AG04450 (cell line): Measurements from ENCODE around the gene CD48. TPM values are rescaled to one million over a fixed set of nuclear protein-coding genes. Genes with fewer than 3 reads are reported as not detected.

Source experiments
- CTCF ChIA-PET: fragments of 300-600, 350-600 bp; formaldehyde crosslinking; extraction: SDS; loops from one replicate; lab custom pipeline; 2022; ENCODE audit warnings: antibody characterized with exemption, inconsistent platforms; lab: Charles Lee
- POLR2A ChIA-PET: fragments of 350-600 bp; formaldehyde crosslinking; extraction: SDS; loops from one replicate; lab custom pipeline; 2021; ENCODE audit warnings: antibody characterized with exemption, inconsistent platforms; lab: Yijun Ruan, JAX
- DNase-seq: peaks from one replicate; pipeline ENCODE4 v3.0.0-alpha.2; 2011; ENCODE audit warnings: low read depth, low spot score
- H3K27ac ChIP-seq: one replicate; pipeline ENCODE4 v1.5.1; 2012; ENCODE audit warnings: low read depth, low read length, control low read depth
- H3K27me3 ChIP-seq: one replicate; pipeline ENCODE4 v1.6.0; 2012; ENCODE audit warnings: low read length; ENCODE audit not compliant: control insufficient read depth, insufficient read depth
- H3K4me3 ChIP-seq: 2 replicates; pipeline ENCODE4 v1.5.1; 2011; ENCODE audit warnings: mild to moderate bottlenecking, low read depth, low read length, control low read depth
- H3K9me3 ChIP-seq: 2 replicates; pipeline ENCODE4 v1.5.1; 2012; ENCODE audit warnings: low read length; ENCODE audit not compliant: control insufficient read depth, insufficient read depth
- polyA plus RNA-seq: library from polyadenylated mRNA; depleted of rRNA; stranded (reverse); fragments of >200 nt; gene quantifications from 2 replicates; pipeline ENCODE4 v1.2.3, GENCODE V29; 2011
- TF ChIP-seq, protein P1 (sequence below): IDR thresholded peaks from 2 replicates; pipeline ENCODE4 v1.5.1; 2011; ENCODE audit warnings: low read depth, low read length, control low read depth, inconsistent platforms

CD48 gene
- polyA plus RNA-seq, 1 experiment: not detected

DNA sequence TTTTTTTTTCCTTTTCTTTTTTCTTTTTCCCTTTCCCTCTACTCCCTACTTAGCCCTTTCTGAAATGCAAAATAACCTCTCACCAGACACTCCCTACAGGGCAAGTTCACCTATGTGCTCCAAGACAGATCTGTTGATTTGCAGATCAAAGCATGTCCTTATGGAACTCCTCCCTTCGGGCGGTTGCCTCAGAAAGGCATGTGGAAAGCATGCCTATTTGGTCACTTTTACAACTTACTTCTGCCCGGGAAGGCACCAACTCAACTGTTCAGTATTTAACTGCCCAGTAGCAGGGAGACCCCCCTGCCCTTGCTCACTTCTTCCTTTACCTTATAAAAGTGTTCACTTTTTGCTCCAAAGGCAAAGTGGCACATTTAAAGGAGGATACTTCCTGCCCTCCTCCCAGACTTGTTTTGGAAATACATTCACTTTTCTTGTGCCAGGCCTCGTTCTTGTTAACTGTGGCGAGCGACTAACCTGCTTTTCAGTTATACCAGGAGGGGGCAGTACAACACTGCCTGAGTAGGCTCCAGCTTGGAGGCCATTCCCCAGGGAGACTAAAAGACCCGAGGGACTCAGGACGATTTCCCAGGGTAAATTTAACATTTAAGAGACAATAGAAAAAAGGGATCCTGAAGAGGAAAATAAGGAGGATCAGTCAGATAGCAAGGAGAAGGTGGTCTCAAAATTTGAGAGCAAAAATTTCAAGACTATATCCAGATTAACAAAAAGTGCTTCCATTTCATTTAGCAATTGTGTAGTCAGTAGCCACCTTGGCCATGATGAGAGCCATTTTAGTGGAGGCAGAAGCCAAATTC is 15.1 kb upstream of the CD48 start:
- H3K9me3 ChIP-seq: no peaks in the 10 kb centered on the region
- H3K27ac ChIP-seq: no peak overlapping the region
- TF ChIP-seq, protein P1, sequence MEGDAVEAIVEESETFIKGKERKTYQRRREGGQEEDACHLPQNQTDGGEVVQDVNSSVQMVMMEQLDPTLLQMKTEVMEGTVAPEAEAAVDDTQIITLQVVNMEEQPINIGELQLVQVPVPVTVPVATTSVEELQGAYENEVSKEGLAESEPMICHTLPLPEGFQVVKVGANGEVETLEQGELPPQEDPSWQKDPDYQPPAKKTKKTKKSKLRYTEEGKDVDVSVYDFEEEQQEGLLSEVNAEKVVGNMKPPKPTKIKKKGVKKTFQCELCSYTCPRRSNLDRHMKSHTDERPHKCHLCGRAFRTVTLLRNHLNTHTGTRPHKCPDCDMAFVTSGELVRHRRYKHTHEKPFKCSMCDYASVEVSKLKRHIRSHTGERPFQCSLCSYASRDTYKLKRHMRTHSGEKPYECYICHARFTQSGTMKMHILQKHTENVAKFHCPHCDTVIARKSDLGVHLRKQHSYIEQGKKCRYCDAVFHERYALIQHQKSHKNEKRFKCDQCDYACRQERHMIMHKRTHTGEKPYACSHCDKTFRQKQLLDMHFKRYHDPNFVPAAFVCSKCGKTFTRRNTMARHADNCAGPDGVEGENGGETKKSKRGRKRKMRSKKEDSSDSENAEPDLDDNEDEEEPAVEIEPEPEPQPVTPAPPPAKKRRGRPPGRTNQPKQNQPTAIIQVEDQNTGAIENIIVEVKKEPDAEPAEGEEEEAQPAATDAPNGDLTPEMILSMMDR: peak; percentile 64
- ChIA-PET POLR2A (no interaction called here), CTCF (interaction anchor here (0.6 to 3.2 kb wide), 7 partner anchors 41 to 265 kb away, joined by 3 to 15 read pairs (median 4); partner anchors contain the start of gene ITLN2)
- no peaks in the 10 kb centered on the region for H3K27me3 ChIP-seq
- H3K4me3 ChIP-seq: no peak overlapping the region
- DNase-seq: peak; percentile 15

DNA sequence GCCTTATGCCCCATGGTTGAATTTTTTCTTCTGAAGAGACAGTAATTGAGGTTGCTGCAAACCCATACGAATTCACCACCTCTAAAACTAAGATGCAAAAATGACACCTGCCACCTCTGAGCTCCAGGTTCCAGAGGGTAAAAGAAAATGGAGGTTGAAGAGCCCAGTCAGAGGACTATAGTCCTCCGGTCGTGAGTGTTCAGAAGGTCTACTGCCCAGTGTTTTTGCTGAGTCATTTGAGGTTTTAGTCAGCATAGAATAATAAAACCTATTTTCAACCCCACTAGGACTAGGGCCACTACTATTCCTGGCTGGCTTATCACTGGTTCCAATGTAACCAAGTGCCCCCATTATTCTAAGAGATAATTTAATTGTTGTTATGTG is 14.5 kb upstream of the CD48 start:
- TF ChIP-seq, protein P1: no peak
- POLR2A ChIA-PET: no interaction called here
- Histone ChIP-seq H3K27ac (no peak overlapping the region), H3K27me3 (no peaks in the 10 kb centered on the region), H3K9me3 (no peaks in the 10 kb centered on the region), H3K4me3 (no peak overlapping the region)
- DNase-seq: no peak
- CTCF ChIA-PET: interaction anchor here (3.2 kb wide), 1 partner anchor 226 kb away, joined by 15 read pairs; no protein-coding TSS in a partner anchor

DNA sequence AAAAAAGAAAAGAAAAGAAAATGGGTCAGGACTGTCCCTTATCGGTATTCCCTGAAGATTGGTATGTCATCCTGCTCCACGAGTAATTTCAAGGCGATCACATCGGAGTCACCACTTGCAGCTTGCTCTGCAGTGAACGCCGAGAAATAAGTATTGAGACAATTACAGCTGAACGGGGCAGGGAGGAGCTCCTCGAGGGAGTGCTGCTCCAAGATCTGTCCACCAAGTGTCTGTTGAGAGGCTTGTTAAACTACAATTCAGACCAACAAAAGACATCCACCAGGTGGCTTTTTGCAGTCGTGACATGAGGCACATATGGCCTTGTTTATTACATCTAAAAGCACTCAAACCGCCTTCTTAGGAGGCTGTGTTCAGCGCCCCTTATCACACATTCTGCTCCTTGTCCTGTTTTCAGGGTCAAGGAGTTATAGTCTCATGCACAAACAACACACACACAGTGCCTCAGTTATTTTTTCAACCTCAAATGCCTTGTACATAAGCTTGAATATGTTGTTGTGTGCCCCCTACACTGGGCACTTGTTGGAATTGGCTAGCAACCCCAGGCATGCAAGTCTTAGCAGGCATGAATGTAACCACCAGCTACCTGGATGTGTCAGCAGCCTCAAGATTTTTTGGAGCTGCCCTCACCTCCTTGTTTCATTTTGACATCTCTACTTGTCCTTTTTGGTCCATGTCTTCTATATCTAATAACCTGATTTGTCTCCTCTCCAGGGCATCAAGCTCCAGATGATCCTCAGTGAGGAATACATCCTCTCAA is 13.0 kb upstream of the CD48 start:
- CTCF ChIA-PET: interaction anchor here (1.8 kb wide), 1 partner anchor 106 kb away, joined by 5 read pairs; no protein-coding TSS in a partner anchor
- H3K27me3 ChIP-seq: no peaks in the 10 kb centered on the region
- TF ChIP-seq, protein P1: no peak
- DNase-seq: no peak
- H3K27ac ChIP-seq: no peak overlapping the region
- no peak overlapping the region for H3K4me3 ChIP-seq
- H3K9me3 ChIP-seq: no peaks in the 10 kb centered on the region
- POLR2A ChIA-PET: no interaction called here

DNA sequence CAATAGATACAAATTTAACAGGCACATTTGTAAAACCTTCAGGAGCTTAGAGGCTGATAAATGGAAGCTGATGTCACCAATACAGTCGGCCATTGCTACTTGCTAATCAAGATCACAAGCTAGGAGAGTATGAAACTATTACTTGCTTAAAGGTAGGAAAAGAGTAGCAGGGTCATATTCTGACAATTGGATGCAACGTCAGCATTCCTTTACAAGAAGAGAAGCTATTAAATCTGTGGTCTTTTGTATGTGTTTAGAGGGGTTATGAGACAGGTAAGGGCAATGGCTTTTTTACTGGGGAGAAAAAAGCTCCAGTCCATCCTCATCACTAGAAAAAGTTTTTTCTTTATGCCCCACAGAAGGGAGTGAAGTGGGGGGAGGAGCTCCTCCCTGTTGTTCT is 11.7 kb upstream of the CD48 start:
- ChIA-PET POLR2A (no interaction called here), CTCF (interaction anchor here (0.7 to 1.8 kb wide), 2 partner anchors 107 to 229 kb away, joined by 3 to 5 read pairs; no protein-coding TSS in a partner anchor)
- Histone ChIP-seq H3K4me3 (no peak overlapping the region), H3K27ac (no peak overlapping the region), H3K9me3 (no peaks in the 10 kb centered on the region), H3K27me3 (no peaks in the 10 kb centered on the region)
- no peak for DNase-seq
- TF ChIP-seq, protein P1: no peak

DNA sequence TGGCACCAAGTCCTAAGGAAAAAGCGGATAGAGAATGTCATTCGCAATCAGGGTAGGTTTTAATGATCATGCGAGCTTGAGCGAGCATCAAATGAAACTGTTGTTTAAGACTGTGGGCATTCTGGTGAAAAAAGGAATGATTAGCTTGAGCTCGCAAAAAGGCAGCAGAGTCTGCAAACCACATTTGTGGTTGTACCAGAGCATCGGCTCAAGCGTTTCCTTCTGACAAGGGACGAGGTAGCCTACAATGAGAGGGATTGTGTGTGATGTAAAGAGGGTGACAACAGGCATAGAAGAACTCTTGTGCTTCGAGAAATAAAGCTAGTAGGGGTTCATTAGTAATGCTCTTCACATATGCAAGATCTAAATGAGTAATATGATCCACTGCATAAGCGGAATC is 11.1 kb upstream of the CD48 start:
- CTCF ChIA-PET: interaction anchor here (1.8 kb wide), 1 partner anchor 108 kb away, joined by 5 read pairs; no protein-coding TSS in a partner anchor

More for the DNA sequence above, 11.1 kb upstream of the CD48 start:
- Histone ChIP-seq H3K4me3 (no peak overlapping the region), H3K27ac (no peak overlapping the region), H3K27me3 (no peaks in the 10 kb centered on the region), H3K9me3 (no peaks in the 10 kb centered on the region)
- POLR2A ChIA-PET: no interaction called here
- no peak for DNase-seq
- TF ChIP-seq, protein P1: no peak
